Stimulated activated CD8-positive, alpha-beta memory T cell treated with anti-CD3 and anti-CD28 coated beads, Interleukin-4, amount 100 ng/mL, for 1 hour (primary cell): Measurements from ENCODE around the gene CCNY.

Experiments
- DNase-seq, 2 donors: peaks; one replicate each; pipeline ENCODE4 v3.0.0-alpha.2; 2020; ENCODE audit warnings: low read depth in 2 of 2, low spot score in 1 of 2

Gene CCNY

DNA sequence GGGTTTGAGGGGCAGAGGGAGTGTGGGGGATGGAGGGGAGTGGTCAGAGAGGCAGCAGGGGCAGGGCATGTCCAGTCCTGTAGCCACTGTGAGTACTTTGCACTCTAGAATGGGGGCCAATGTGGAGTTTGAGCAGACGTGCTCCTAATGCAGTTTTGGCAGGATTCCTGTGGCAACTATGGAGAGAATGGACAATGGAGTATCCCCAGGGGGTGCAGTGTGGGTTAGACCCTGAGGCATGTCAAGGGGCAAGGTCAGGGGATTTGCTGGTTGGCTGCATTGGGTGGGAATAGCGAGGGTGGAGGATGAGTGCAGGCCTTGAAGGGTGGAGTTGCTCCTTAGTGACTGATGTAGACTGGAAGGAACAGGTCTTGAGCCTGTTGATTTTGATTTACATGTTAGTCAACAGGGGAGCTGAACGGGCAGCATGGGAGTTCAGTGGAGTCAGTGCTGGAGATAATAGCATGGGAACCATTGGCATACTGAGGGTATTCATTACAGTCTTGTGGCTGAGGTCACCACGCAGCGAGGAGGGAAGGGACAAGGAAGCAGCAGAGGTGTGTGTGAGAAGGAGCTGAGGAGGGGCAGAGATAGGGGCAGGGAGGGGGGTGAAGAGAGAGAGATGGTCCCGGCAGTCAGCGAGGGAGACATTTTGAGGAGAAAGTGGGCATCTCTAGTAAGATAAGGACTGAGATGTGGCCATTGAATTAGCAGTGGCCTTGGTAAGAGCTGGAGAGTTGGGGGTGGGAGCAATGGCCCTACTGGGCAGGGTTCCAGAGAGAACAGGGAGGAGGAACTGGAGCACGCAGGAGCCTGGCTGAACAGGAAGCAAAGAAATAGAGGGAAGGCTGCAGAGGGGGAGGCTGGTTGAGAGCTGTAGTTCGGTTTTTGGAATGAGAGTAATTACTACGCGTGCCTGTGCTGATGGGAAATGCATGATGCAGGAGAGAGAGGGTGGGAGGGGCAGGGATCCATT is 112.7 kb downstream of the CCNY start:
- no peak for DNase-seq

DNA sequence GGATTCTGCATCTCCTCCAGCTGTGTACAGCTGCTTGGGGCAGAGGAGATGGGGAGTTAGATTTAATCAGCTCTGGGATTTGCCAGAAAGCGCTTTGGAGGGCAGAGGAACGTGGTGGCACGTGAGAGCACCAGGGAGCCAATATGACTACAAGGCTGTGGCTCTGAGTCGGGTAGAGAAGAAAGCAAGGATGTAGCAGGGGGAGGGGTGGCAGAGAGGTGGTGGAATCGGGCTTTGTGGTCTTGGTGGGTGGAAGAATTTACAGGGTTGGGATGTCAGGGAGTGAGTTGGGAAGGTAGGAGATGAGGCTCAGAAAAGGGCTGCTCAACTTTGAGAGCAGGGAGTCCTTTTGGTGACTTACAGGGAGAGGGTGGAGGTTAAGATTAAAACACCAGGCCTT is 113.6 kb downstream of the CCNY start:
- DNase-seq: no peak

DNA sequence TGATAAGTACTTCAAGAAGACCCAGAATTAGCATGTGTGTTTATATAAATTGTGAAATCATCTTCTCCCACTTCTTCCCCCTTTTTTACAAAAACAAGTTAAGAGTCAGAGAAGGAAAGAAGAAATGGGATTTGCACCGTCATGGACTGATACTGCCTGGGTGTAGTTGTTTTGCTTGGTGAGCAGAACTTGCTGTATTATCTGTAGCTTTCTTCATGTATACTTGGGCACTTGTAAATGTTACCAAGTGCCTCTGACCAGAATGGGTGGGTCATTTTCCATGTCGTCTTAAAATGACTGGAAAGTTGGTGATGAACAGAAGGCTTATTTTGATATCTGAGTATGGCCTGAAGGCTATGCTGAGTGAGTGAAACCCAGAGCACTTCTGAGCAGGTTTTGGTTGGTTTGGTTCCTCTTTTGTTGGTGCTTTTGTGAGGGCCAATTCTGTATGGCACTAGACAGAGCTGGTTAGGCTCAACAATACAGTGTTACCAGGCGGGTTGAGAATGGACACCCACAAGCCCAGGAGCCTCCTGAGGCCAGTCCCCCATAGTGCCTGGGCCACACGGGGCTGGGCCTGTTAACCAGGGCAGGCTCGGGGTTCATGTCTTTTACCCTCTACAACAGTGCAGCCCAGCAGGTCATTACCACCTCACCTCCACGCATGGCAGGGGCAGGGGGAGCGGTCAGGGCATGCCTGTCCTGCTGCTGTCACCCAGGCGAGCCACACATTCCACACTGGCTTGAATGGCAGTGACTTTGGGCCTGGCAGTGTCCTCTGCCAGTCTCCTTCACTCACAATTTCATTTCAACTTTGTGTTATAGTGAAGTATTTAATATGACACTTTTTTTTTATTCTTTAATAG is 115.1 kb downstream of the CCNY start:
- no peak for DNase-seq

DNA sequence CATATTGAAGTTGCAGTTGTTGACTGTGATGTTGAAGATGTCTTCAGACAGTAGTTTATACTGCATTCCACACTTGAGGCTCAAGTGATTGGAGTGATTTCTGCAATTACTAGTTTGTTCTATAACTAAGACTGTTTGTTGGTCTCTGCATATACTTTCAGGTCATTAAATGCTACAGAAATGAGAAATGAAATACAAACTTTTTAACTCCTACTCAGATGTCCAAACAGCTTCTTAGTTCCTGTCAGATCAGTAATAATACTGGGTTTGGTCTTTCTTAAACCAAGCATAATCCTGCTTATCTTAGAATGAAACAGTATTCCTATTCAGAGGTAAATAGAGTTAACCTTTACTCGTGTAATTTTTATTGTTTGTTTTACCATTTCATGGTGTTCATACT is 115.9 kb downstream of the CCNY start:
- DNase-seq: no peak

DNA sequence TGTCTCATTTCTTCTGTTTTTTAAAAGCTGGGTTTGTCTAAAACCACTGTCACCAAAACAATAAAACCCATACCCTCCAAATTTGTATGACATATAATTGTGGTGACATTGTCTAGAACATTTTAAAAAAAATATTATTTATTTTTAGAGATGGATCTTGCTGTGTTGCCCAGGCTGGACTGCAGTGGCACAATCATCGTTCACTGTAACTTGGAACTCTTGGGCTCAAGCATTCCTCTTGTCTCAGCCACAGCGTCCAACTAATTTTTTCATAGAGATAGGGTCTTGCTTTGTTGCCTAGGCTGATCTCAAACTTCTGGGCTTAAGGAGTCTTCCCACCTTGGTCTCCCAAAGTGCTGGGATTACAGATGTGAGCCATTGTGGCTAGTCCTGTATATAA is 116.5 kb downstream of the CCNY start:
- no peak for DNase-seq

DNA sequence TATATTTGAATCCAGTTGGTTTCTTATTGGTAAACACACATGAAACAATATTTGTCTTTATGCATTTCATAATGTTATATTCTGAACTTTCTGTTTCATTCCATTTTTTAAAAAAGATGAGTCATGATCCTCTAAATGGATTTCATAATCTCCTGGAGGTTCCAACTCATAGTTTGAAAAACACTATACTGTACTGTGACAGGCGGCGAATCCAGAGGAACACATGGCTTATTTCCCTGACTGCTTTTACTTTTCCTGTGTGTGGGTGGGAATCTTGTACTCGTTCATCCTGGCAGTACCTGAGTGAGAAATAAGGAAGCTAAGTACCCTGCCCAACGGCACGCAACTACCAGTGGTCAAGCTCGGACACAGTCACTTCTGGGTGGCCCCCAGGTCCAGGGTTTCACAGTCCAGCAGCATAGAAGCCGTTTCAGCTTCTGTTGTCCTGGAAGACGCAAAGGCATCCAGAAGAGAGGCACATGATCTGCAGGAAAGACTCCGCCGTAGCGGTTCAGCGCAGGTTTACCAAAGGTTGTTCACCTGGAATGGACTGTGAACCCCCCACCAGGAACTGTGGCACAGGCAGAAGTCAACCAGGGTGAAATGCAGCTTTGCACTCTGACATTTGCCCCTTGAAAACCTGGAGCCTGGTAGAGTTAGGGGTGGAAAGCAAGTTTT is 117.7 kb downstream of the CCNY start:
- DNase-seq: no peak

DNA sequence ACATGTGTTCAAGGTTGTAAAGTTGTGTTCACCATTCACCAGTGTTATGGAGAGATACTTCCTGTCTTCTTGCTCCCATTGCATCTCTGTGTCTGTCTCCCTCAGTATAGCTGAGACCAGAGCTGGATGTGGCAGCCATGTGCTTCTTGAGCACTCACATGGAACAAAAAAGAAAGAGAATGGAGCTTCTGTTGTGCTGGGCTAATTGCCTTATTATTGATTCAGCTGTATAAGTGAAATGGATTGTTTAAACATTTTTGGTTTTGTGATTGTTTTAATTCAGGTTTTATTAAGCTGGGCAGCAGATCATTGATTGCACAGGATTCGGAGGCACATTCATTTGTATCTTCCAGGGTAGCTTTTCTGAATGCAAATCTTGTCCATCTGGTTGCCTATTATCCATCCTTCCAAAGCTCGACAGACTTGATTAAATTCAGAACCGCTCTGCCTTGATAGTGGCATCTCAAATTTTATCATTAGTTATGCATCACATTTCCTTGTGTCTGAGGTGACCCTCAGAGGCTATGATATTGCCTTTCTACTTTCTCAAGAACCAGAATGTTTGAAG is 119.9 kb downstream of the CCNY start:
- no peak for DNase-seq

DNA sequence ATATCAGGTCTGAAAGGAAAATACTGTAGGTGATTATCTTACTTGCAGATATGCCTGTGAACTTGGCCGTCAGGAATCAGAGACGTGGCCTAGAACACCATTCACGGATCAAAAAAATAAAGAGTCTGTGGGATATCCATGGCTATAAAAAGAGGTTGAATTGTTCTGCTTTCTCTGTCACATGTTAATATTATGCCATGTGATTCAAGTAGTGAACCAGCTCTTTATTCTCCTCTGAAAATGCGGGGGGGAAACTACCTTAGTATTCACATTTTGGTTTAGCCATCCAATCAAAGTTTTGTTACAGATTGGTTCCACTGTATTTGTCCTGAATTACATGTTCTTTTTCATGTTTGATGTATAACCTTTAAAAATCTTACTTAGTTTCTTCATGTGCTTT is 120.5 kb downstream of the CCNY start:
- no peak for DNase-seq

DNA sequence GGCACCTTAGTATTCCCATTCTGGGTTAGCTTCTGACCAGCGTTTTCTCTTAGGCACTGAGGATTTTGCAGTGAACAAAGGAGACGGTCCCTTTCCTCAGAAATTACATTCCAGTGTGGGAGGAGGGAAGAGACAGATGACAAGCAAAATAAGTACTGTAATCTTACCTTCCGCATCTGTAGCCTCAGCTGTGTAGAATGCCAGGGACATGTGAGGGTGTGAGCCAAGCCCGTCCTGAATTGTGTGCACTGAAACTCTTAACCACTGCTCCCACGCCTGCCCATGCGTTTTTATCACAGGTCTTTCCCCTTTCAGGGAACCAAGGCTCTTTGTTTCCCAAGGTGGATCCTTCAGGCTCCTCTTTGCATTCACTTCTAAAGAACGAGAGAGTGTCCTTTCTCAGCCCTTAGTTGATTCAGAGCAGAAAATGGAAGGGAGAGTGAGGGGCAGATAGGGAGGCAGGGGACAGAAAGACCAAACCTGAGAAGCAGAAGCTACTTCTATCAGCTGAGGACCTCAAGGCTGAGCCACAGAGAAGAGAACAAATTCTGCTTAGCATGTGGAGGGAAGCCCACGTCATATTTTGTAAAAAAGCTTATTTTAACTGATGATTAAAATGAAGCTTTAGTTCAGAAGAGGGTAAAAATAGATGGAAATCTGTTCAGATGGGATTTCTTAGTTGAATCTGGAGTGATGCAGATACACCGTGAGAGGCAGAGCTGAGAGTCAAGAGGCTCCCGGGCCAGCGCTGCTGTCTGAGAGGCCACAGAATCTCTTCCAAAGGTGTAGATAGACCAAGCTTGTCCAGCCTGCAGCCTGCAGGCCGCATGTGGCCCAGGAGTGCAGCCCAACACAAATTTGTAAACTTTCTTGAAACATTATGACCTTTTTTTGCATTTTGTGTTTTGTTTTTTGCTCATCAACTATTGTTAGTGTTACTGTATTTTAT is 122.5 kb downstream of the CCNY start:
- DNase-seq: no peak

DNA sequence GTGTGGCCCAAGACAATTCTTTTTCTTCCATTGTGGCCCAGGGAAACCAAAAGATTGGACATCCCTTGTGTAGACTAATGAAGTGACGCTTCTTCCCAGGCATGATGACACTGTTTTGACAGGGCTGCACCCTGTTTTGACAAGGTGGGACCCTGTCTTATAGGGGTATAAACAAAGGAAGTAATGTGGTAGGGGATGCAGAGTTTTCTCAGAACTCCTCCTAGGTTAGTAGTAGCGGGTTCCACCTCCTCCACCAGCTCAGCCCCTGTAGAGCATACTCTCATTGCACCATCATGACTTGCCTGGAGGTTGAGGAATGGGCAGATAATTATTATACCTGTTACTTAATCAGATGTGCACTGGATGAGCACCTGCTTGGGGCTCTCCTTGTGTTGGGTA is 123.1 kb downstream of the CCNY start:
- no peak for DNase-seq

DNA sequence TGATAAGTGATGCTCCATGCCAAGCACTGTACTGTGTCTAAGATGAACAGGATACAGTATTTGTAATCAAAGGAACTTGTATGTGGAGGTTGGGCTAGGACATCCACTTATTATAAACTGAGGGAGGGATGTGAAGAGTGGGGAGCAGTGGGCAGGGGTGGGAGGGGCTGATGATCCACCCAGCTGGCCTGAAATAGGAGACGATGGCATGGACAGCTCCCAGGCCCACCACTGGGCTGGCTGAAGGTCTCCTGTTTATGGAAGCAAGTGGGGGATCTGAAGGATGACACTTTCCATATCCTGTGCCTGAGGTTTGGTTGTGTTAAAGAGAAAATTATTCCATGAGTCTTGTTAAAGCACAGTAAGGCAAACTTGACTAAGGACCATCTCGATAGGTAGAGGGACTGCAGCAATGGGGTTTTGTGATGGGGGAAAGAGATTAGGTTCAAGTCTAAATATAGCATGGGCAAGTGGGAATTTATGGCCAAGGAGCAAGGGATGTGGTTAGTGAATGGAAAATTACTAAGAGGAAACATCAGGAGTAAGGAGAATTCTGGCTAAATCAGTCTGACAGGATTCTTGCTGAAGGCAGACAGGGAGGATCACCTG is 124.6 kb downstream of the CCNY start:
- DNase-seq: no peak

DNA sequence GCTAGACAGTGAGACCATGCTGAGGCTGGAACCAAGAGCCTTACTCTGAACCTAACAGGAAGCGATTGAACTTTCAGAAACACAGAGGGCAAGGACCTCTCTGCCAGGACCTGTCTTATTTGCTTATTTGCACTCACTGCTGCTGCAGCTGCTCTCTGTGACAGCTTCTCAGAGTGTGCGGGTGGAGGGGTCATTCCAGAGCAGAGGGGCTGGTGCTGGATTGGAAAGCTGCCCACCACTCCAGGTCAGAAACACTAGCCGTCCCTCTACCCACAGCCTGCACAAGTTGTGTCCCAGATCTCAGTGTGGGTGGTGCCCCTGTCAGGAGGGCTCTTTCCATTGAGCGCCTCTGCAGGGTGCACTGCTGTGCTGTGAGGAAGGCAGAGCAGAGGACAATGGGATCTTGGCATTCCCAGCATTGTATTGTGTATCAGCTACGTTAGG is 126.2 kb downstream of the CCNY start:
- no peak for DNase-seq

DNA sequence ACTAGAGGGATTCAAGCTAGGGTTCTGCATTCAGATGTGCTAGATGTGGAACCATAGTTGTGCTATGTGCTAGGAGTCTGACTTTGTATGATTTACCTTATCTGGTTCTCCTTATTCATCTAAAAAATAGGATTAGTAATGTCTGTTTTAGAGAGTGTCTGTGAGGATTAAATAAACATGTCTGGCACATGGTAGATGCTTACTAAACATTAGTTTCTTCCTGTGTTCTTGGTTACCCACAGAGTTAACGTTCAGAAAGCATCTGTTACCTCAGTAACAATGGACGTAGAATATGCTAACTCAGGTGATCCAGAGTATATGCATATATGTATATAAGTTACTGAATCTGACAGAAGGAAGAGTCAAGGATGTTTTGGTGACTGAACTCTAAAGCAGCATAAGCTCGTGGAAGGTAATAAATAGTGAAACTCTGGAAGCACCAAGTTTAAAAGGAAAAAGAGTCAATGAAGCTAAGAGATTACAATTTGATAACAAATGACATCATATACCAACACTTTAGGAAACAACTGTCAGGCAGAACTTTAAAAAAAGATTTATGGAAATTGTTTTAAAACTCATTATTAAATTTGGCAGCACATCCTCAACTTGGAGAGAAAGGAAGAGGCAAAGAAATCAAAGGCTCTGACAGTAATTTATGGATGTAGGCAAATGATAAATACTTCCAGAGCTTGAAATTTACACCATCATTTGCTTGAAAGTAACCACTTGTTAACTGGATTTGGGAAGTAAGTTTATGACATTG is 127.0 kb downstream of the CCNY start:
- DNase-seq: no peak

DNA sequence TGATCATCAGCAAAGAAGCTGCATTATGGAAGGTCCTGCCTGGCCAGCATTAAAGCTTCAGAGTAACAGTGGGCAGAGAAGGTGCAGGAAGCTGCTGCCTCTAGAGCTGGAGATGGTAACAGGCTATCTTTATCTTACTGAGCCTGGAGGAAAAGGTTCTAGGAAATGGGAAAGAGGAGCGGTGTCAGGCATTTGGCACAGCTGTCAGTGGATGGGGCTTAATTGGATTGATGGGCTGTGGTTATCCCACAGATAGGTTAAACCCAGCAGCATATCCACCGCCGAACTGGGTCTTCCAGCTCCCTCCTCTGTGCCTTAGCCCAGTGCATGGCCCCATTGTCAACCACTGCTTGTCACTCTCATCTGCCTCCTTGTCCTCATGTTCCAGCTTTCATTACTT is 127.6 kb downstream of the CCNY start:
- DNase-seq: no peak

DNA sequence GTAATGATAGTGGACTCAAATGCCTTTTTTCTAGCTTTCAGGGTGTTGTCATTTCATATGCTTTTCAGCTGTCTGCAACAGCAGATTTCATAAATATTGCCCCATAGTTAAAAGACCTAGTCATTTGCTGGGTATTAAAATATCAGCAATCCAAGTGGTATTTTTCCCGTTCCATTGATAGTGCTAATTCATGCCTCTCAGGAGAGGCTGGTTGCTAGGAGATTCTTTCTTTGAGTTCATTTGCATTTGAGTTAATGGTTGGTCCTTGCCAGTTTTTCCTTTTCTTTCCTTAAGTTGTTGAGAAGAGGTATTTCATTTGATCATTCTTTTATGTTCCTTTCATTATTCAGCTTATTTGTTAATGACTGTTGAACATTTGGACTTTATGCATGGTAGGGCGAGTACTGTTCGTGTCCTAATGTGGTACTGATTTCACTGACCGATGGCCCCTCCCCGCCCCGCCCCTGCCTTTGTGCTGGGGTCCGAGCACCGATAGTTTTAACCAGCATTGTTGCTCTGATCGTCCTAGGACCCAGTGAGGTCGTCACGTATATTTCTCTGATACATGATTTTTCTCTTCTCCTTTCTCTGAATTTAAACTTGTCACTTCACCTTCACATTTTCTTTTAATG is 128.6 kb downstream of the CCNY start:
- no peak for DNase-seq

DNA sequence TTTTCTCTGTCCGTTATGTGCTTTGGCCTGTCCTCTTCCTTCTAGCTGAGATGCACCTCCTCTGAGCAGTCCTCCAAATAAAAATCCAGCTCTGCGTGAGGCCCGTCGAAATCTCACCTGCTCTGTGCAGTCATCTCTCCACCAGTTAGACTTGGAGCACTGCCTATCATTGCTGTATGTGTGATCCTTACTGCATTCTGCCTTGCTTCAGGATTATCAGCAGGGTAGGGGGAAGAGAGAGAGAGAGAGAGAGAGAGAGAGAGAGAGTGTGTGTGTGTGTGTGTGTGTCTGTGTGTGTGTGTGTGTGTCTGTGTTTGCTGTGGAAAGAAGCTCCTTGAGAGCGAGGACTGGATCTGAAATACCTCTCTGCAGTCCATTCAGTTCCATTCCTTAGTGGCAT is 129.4 kb downstream of the CCNY start:
- no peak for DNase-seq

DNA sequence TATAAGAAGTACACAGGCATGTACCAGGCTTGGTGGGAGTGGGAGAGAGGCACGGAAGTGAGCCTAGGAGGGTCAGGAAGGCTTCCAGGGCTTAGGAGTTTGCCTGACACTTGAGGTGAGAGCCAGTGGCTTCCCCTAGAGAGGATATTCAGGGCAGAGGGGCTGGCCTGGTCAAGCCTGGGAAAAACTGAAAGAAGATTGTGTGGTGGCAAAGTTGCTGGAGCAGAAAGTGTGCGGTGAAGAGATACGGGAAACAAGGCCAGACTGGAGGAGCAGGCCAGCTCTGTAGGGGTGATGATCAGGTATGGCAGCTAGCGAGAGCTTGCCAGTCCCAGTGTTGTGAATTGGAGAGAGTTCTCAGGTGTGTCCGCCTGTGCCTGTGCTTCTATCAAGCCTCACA is 129.9 kb downstream of the CCNY start:
- DNase-seq: no peak

DNA sequence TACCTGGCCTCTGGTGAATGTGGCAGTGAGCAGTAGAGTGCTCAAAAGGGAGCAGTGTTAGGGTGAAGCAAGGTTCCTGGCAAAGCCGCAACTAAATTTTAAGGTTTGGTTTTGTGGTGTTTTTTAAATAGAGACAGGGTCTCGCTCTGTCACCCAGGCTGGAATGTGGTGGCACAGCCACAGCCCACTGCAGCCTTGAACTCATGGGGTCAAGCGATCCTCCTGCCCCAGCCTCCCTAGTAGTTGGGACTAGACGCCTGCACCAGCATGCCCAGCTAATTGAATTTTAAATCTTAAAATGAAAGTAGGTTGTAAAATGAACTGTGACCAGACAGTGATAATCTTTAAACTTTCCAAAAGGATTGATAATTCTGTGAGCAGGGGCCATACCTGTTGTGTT is 130.4 kb downstream of the CCNY start:
- DNase-seq: no peak
